Endothelial cell of umbilical vein (primary cell): ENCODE results near the gene OPTN.

Experiments
- EZH2 ChIP-seq: IDR thresholded peaks from 2 replicates; pipeline ENCODE4 v1.6.1; 2012; ENCODE audit warnings: borderline replicate concordance, low read depth, mild to moderate bottlenecking, moderate library complexity, low read length, inconsistent platforms; ENCODE audit not compliant: severe bottlenecking
- POLR2A ChIP-seq: IDR thresholded peaks from 2 replicates; pipeline ENCODE4 v1.6.1; 2012; ENCODE audit warnings: low read depth, mild to moderate bottlenecking, control low read depth, low read length
- TF ChIP-seq, protein P1 (sequence below), 2 donors: IDR thresholded peaks; 1 replicate in 1 of 2; 2 replicates in 1 of 2; pipeline ENCODE4 v1.5.1; 2011; ENCODE audit warnings: low read length in 2 of 2, mild to moderate bottlenecking in 2 of 2, moderate library complexity in 2 of 2, control low read depth in 1 of 2, inconsistent platforms in 1 of 2, low read depth in 1 of 2; ENCODE audit not compliant: insufficient read depth in 1 of 2; ENCODE audit errors: extremely low read depth in 1 of 2

DNA sequence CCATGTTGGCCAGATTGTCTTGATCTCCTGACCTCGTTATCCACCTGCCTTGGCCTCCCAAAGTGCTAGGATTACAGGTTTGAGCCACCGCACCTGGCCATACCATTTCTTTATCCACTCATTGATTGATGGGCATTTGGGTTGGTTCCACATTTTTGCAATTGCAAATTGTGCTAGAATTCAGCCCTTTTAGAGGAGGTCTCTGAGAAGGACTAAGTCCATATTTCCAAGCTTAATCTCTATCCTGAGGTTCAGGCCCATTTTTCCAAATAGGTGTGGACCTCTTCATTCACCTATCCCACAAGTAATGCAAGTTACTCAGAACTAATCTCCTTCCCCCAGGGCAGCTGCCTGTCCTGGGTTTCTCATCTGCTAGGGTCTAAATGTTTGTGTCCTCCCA lies 9.7 kb upstream of the OPTN start:
- TF ChIP-seq, protein P1, sequence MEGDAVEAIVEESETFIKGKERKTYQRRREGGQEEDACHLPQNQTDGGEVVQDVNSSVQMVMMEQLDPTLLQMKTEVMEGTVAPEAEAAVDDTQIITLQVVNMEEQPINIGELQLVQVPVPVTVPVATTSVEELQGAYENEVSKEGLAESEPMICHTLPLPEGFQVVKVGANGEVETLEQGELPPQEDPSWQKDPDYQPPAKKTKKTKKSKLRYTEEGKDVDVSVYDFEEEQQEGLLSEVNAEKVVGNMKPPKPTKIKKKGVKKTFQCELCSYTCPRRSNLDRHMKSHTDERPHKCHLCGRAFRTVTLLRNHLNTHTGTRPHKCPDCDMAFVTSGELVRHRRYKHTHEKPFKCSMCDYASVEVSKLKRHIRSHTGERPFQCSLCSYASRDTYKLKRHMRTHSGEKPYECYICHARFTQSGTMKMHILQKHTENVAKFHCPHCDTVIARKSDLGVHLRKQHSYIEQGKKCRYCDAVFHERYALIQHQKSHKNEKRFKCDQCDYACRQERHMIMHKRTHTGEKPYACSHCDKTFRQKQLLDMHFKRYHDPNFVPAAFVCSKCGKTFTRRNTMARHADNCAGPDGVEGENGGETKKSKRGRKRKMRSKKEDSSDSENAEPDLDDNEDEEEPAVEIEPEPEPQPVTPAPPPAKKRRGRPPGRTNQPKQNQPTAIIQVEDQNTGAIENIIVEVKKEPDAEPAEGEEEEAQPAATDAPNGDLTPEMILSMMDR (IDR thresholded peaks at IDR 0.05; ENCODE audit: extremely low read depth in 1 of 2, insufficient read depth in 1 of 2, low read depth in 1 of 2, low read length in 2 of 2) = no peak
- TF ChIP-seq POLR2A (no peak), EZH2 (no peak)
